Parathyroid adenoma (tissue), 2 donors: Measurements from ENCODE around the gene LDHAL6A.

Source experiments
- H2AFZ ChIP-seq: fragments of 300-600 bp; sonication (generic); one replicate; pipeline ENCODE4 v1.7.0; 2017; ENCODE audit warnings: antibody characterized with exemption, mild to moderate bottlenecking
- H3K27ac ChIP-seq: fragments of 300-600 bp; sonication (generic); one replicate; pipeline ENCODE4 v1.7.0; 2017
- H3K27me3 ChIP-seq: fragments of 300-600 bp; sonication (generic); one replicate; pipeline ENCODE4 v1.7.0; 2017; ENCODE audit warnings: low read length; ENCODE audit not compliant: control insufficient read depth, insufficient read depth
- H3K36me3 ChIP-seq: fragments of 300-600 bp; sonication (generic); one replicate; pipeline ENCODE4 v1.7.0; 2017; ENCODE audit warnings: low read length; ENCODE audit not compliant: control insufficient read depth, insufficient read depth
- H3K4me1 ChIP-seq: fragments of 300-600 bp; sonication (generic); one replicate; pipeline ENCODE4 v1.7.0; 2017; ENCODE audit warnings: control low read depth
- H3K4me2 ChIP-seq: fragments of 300-600 bp; sonication (generic); one replicate; pipeline ENCODE4 v1.7.0; 2017; ENCODE audit warnings: low read length
- H3K4me3 ChIP-seq: fragments of 300-600 bp; sonication (generic); one replicate; pipeline ENCODE4 v1.7.0; 2017; ENCODE audit warnings: low read depth, low read length
- H3K79me2 ChIP-seq: fragments of 300-600 bp; sonication (generic); one replicate; pipeline ENCODE4 v1.7.0; 2017; ENCODE audit warnings: control low read depth
- H3K9ac ChIP-seq: fragments of 300-600 bp; sonication (generic); one replicate; pipeline ENCODE4 v1.7.0; 2017; ENCODE audit warnings: mild to moderate bottlenecking
- H3K9me3 ChIP-seq: fragments of 300-600 bp; sonication (generic); one replicate; pipeline ENCODE4 v1.7.0; 2017; ENCODE audit warnings: low read length; ENCODE audit not compliant: control insufficient read depth
- TF ChIP-seq, protein P1 (sequence below): fragments of 300-600 bp; sonication (generic); IDR thresholded peaks from one replicate; pipeline ENCODE4 v1.7.0; 2017; ENCODE audit warnings: antibody characterized with exemption, mild to moderate bottlenecking
- donor health status: primary hyperparathyroidism.

The LDHAL6A gene

DNA sequence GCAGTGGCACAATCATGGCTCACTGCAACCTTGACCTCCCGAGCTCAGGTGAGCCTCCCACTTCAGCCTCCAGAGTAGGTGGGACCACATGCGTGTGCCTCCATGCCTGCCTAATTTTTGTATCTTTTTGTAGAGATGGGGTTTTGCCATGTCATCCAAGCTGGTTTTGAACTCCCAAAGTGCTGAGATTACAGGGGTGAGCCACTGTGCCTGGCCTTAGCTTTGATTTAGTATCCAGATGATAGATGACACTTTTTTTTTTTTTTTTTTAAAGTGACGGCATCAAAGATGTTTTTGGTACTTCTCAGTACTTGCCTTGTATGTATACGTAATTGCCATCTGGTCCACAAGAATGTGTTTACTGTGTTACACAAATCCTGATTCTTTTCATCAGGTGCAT, 23.4 kb downstream of the LDHAL6A start:
- no peaks in the 10 kb centered on the region for H3K4me1 ChIP-seq
- no peak overlapping the region for H3K9ac ChIP-seq
- H3K9me3 ChIP-seq, result no peaks in the 10 kb centered on the region
- no peaks in the 10 kb centered on the region for H3K27me3 ChIP-seq
- H3K4me2 ChIP-seq, result no peak overlapping the region
- no peaks in the 10 kb centered on the region for H3K36me3 ChIP-seq
- H2AFZ ChIP-seq, result no peak overlapping the region
- TF ChIP-seq, protein P1, sequence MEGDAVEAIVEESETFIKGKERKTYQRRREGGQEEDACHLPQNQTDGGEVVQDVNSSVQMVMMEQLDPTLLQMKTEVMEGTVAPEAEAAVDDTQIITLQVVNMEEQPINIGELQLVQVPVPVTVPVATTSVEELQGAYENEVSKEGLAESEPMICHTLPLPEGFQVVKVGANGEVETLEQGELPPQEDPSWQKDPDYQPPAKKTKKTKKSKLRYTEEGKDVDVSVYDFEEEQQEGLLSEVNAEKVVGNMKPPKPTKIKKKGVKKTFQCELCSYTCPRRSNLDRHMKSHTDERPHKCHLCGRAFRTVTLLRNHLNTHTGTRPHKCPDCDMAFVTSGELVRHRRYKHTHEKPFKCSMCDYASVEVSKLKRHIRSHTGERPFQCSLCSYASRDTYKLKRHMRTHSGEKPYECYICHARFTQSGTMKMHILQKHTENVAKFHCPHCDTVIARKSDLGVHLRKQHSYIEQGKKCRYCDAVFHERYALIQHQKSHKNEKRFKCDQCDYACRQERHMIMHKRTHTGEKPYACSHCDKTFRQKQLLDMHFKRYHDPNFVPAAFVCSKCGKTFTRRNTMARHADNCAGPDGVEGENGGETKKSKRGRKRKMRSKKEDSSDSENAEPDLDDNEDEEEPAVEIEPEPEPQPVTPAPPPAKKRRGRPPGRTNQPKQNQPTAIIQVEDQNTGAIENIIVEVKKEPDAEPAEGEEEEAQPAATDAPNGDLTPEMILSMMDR, result no peak
- H3K4me3 ChIP-seq, result no peak overlapping the region
- H3K79me2 ChIP-seq, result no peaks in the 10 kb centered on the region
- H3K27ac ChIP-seq, result no peak overlapping the region

DNA sequence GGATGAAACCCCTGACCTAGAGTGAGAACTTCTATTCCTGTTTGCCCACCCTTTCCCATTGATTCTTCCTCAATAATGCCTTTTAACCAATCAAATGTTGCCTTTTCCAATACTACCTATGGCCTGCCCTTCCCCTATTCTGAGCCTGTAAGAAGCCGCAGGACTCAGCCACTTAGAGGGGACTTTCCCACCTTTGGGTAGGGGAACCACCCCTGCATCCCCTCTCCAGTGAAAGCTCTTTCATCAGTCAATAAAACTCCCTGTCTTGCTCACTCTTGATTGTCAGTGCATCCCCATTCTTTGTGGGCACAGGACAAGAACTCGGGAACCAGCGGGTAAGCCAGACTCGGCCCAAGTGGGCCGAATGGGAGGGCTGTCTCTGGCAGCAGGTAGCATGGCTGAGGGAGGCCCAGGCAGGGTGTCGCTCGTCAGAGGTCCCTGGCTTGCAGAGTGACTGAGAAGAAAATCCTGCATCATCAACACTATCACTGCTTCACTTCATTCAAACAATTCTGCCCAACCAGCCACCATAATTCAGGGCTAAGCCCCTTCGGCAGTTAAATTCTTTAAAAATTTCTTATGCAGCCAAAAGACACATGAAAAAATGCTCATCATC, 30.4 kb downstream of the LDHAL6A start:
- Histone ChIP-seq H3K9me3 (no peaks in the 10 kb centered on the region), H3K4me1 (no peaks in the 10 kb centered on the region), H3K27me3 (no peaks in the 10 kb centered on the region), H3K36me3 (no peaks in the 10 kb centered on the region), H3K4me3 (no peak overlapping the region), H3K79me2 (no peaks in the 10 kb centered on the region), H3K9ac (no peak overlapping the region), H2AFZ (no peak overlapping the region), H3K4me2 (no peak overlapping the region), H3K27ac (no peak overlapping the region)
- TF ChIP-seq, protein P1, result no peak

GRCh38 chr11:18490319-18490718, 34.7 kb downstream of the LDHAL6A start:
- no peak overlapping the region for H3K27ac ChIP-seq
- TF ChIP-seq, protein P1, result no peak
- no peaks in the 10 kb centered on the region for H3K79me2 ChIP-seq
- H3K9ac ChIP-seq, result no peak overlapping the region
- H2AFZ ChIP-seq, result no peak overlapping the region
- no peaks in the 10 kb centered on the region for H3K36me3 ChIP-seq
- no peaks in the 10 kb centered on the region for H3K4me1 ChIP-seq
- H3K4me3 ChIP-seq, result no peak overlapping the region
- no peak overlapping the region for H3K4me2 ChIP-seq
- H3K27me3 ChIP-seq, result no peaks in the 10 kb centered on the region
- no peaks in the 10 kb centered on the region for H3K9me3 ChIP-seq

DNA sequence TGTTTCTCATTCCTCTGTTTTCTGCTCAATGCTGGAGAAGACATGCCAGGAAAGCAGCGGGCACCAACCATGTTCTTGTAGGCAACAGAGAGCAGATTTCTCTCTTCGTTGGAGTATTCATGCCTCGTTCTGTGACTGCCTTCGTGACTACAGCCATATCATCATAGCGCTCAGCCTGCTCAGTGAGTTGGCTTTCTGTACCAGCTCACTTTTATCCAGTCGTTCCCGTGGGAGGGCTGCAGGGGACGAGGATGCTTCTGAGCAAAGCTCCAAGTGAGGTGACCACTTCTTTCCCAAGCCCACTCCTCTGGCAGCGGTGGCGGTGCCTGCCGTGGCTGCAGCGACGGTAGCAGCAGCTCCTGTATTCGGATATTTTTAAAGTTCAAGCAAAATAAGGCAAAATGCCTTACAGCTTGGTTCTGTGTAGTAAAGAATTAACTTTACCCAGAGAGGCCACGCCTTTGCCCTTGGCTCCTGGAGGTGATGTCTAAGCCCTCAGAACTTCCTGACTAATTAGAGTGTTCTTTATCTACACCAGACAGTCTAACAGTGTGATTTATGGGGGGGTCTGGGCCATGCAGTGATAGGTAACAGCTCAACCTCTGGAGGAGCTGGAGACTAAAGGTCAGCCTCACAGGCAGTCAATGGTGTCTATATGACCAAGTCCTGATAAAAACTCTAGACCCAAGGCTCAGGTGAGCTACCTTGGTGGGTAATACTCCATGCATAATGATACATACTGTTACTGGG, 35.3 kb downstream of the LDHAL6A start:
- TF ChIP-seq, protein P1, result no peak
- H3K27me3 ChIP-seq, result no peaks in the 10 kb centered on the region

More for the DNA sequence above, 35.3 kb downstream of the LDHAL6A start:
- Histone ChIP-seq H3K4me1 (no peaks in the 10 kb centered on the region), H2AFZ (no peak overlapping the region), H3K9me3 (no peaks in the 10 kb centered on the region), H3K4me3 (no peak overlapping the region), H3K79me2 (no peaks in the 10 kb centered on the region), H3K36me3 (no peaks in the 10 kb centered on the region), H3K4me2 (no peak overlapping the region), H3K27ac (no peak overlapping the region), H3K9ac (no peak overlapping the region)
